Endothelial cell of umbilical vein (primary cell): ENCODE data around the gene SNORC. TPM values are rescaled to one million over a fixed set of nuclear protein-coding genes. Genes with fewer than 3 reads are reported as not detected.

ENCODE experiments used
- BruUV-seq: library from RNA; stranded (reverse); fragments of 400-500 nt; replicated peaks from 2 replicates; lab custom pipeline; 2021; lab: Mats Ljungman, UMichigan
- CTCF ChIA-PET: fragments of 300-600, 350-600 bp; sonication (Branson Sonifier 250); formaldehyde crosslinking; loops from one replicate; lab custom pipeline; 2021; ENCODE audit warnings: antibody characterized with exemption, inconsistent platforms; lab: Charles Lee
- POLR2A ChIA-PET: fragments of 300-600, 350-600 bp; sonication (Branson Sonifier 250); formaldehyde crosslinking; loops from one replicate; lab custom pipeline; 2021; ENCODE audit warnings: antibody characterized with exemption, inconsistent platforms; lab: Charles Lee
- DNase-seq: peaks from one replicate; pipeline ENCODE4 v3.0.0-alpha.2; 2011; ENCODE audit warnings: low read depth, low spot score
- FAIRE-seq: peaks from 2 replicates; lab custom pipeline; 2011; peaks lifted over from hg19 to GRCh38; lab: Jason Lieb, UNC
- H2AFZ ChIP-seq: 2 replicates; pipeline ENCODE4 v1.6.0; 2012; ENCODE audit warnings: low read depth, low read length, control low read depth, inconsistent platforms
- H3K27ac ChIP-seq: 2 replicates; pipeline ENCODE4 v1.5.1; 2011; ENCODE audit warnings: low read depth, mild to moderate bottlenecking, control low read depth, low read length, moderate library complexity; ENCODE audit not compliant: insufficient read depth
- H3K27me3 ChIP-seq, 2 experiments: 2 replicates each; pipeline versions ENCODE4 v1.6.0 to v1.6.1; 2011; ENCODE audit warnings: low read length in 2 of 2, mixed read lengths in 1 of 2; ENCODE audit not compliant: control insufficient read depth in 2 of 2, insufficient read depth in 2 of 2
- H3K36me3 ChIP-seq, 2 experiments: 2 replicates in 1 of 2; 3 replicates in 1 of 2; pipeline ENCODE4 v1.5.1; 2011; ENCODE audit warnings: low read length in 2 of 2, mild to moderate bottlenecking in 1 of 2, moderate library complexity in 1 of 2; ENCODE audit not compliant: control insufficient read depth in 2 of 2, insufficient read depth in 2 of 2; ENCODE audit errors: extremely low read depth in 1 of 2
- H3K4me1 ChIP-seq: 3 replicates; pipeline ENCODE4 v1.5.1; 2011; ENCODE audit warnings: mild to moderate bottlenecking, low read length; ENCODE audit not compliant: control insufficient read depth, insufficient read depth; ENCODE audit errors: extremely low read depth
- H3K4me2 ChIP-seq: 2 replicates; pipeline ENCODE4 v1.6.1; 2011; ENCODE audit warnings: low read length, control low read depth, mixed read lengths; ENCODE audit not compliant: insufficient read depth
- H3K4me3 ChIP-seq, 3 experiments: fragments of 200-600 bp in 1 of 3; sonication (generic), shearing (Covaris generic) in 1 of 3; replicated peaks in 1 of 3; 2 replicates each; pipeline ENCODE4 v1.5.1; 2011 to 2016; ENCODE audit warnings: control low read depth in 3 of 3, low read length in 3 of 3, mild to moderate bottlenecking in 2 of 3, inconsistent platforms in 1 of 3, low read depth in 1 of 3, moderate library complexity in 1 of 3; ENCODE audit not compliant: insufficient read depth in 1 of 3
- H3K79me2 ChIP-seq: 2 replicates; pipeline ENCODE4 v1.6.0; 2012; ENCODE audit warnings: low read length, inconsistent platforms; ENCODE audit not compliant: control insufficient read depth, insufficient read depth
- H3K9ac ChIP-seq: replicated peaks from 2 replicates; pipeline ENCODE3; 2011; ENCODE audit warnings: low read length, control low read depth; ENCODE audit not compliant: insufficient read depth; ENCODE audit errors: extremely low read depth
- H3K9me1 ChIP-seq: replicated peaks from 3 replicates; pipeline ENCODE4 v1.6.0; 2011; ENCODE audit warnings: mild to moderate bottlenecking, low read length; ENCODE audit not compliant: control insufficient read depth, insufficient read depth; ENCODE audit errors: extremely low read depth
- H3K9me3 ChIP-seq: replicated peaks from 2 replicates; pipeline ENCODE4 v1.5.1; 2012; ENCODE audit warnings: low read length, inconsistent platforms; ENCODE audit not compliant: control insufficient read depth, insufficient read depth
- H4K20me1 ChIP-seq: replicated peaks from 2 replicates; pipeline ENCODE3; 2011; ENCODE audit warnings: mild to moderate bottlenecking, low read length; ENCODE audit not compliant: control insufficient read depth, insufficient read depth; ENCODE audit errors: extremely low read depth
- CTCF ChIP-seq, 2 donors: IDR thresholded peaks; 1 replicate in 1 of 2; 2 replicates in 1 of 2; pipeline ENCODE4 v1.5.1; 2011; ENCODE audit warnings: low read length in 2 of 2, mild to moderate bottlenecking in 2 of 2, moderate library complexity in 2 of 2, control low read depth in 1 of 2, inconsistent platforms in 1 of 2, low read depth in 1 of 2; ENCODE audit not compliant: insufficient read depth in 1 of 2; ENCODE audit errors: extremely low read depth in 1 of 2
- EZH2 ChIP-seq: IDR thresholded peaks from 2 replicates; pipeline ENCODE4 v1.6.1; 2012; ENCODE audit warnings: borderline replicate concordance, low read depth, mild to moderate bottlenecking, moderate library complexity, low read length, inconsistent platforms; ENCODE audit not compliant: severe bottlenecking
- FOS ChIP-seq: IDR thresholded peaks from 2 replicates; pipeline ENCODE4 v1.6.1; 2011; ENCODE audit warnings: mild to moderate bottlenecking, low read length, moderate library complexity, borderline replicate concordance; ENCODE audit not compliant: insufficient read depth
- GATA2 ChIP-seq: IDR thresholded peaks from 2 replicates; pipeline ENCODE4 v1.7.0; 2011; ENCODE audit warnings: low read depth, mild to moderate bottlenecking, moderate library complexity, mixed read lengths, low read length; ENCODE audit not compliant: insufficient read length, insufficient read depth
- JUN ChIP-seq: IDR thresholded peaks from 2 replicates; pipeline ENCODE4 v1.6.1; 2011; ENCODE audit warnings: borderline replicate concordance, low read depth; ENCODE audit not compliant: insufficient read length, insufficient read depth
- MAX ChIP-seq: IDR thresholded peaks from 2 replicates; pipeline ENCODE4 v1.6.1; 2011; ENCODE audit not compliant: insufficient read depth, insufficient read length
- MYC ChIP-seq: IDR thresholded peaks from one replicate; pipeline ENCODE4 v1.6.1; 2011; ENCODE audit warnings: mild to moderate bottlenecking, low read depth, low read length
- POLR2A ChIP-seq: IDR thresholded peaks from 2 replicates; pipeline ENCODE4 v1.6.1; 2012; ENCODE audit warnings: low read depth, mild to moderate bottlenecking, control low read depth, low read length
- POLR2AphosphoS5 ChIP-seq: IDR thresholded peaks from 2 replicates; pipeline ENCODE4 v1.6.1; 2012; ENCODE audit warnings: low read depth, mild to moderate bottlenecking, control low read depth, low read length, moderate library complexity; ENCODE audit not compliant: insufficient read depth
- dilution Hi-C: fragments of 300-500 bp; cut with MboI; formaldehyde crosslinking; loops from one replicate; pipeline ENCODE4 v1.15.0; 2019; ENCODE audit warnings: low sequenced_read_pairs; ENCODE audit not compliant: extremely low pct_ligation_motif_present
- intact Hi-C: fragments of 100-400 bp; cut with micrococcal nuclease; formaldehyde crosslinking; loops from one replicate; pipeline ENCODE4 v1.10.0; 2022
- polyA plus RNA-seq, 4 experiments: library from polyadenylated mRNA; depleted of rRNA in 3 of 4; stranded (reverse) in 3 of 4; unstranded in 1 of 4; fragments of >200 nt; gene quantifications; 2 replicates each; pipeline versions ENCODE4 v1.2.1 to v1.2.3, GENCODE V29; 2011 to 2012; ENCODE audit warnings: missing spikeins in 1 of 4
- total RNA-seq: library from RNA; stranded (reverse); gene quantifications from 2 replicates; pipeline ENCODE4 v1.2.3, GENCODE V29; 2021

The SNORC gene
- total and polyA plus RNA-seq, 2 donors (not counting 3 experiments of a cell fraction or from before 2014, with no cell fraction given): 1.4 to 4.0 TPM

DNA sequence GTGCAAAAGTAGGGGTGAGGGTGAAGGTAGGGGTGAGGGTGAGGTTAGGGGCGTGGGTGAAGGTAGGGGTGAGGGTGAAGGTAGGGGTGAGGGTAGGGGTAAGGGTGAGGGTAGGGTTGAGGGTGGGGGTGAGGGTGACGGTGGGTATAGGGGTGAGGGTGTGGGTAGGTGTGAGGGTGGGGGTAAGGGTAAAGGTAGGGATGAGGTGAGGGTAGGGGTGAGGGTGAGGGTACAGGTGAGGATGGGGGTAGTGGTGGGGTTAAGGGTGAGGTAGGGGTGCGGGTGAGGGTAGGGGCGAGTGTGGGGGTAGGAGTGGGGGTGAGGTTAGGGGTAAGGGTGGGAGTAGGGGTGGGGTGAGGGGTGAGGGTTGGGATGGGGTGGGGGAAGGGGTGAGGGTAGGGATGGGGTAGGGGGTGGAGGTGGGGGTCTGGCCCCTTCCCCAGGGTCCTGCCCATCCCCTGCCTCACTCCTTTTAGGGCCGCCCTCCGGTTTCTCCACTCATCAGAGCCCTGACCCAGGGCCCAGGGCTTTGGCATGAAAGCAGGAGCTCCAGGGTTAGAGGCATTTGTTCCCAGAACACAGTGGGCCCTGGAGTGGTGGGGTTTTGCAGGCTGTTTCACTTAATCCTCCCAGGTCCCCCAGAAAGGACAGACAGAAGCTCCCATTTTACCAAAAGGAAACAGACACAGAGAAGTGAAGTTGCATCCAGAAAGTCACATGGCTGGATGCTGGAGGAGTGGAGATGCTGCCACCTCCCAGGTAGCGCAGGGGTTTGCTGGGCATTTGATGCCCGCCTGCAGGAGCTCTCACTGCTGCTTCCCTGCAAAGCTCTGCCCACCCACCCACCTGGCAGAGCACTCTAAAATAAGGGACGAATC, 26.9 kb downstream of the SNORC start:
- H3K9me1 ChIP-seq: no peaks in the 10 kb centered on the region
- no peaks in the 10 kb centered on the region for H3K27me3 ChIP-seq
- no TSS peak for BruUV-seq
- dilution Hi-C loops: no loop called here
- H2AFZ ChIP-seq: no peak overlapping the region
- intact Hi-C loops: no loop called here
- no peak overlapping the region for H3K4me3 ChIP-seq
- no peak overlapping the region for H3K27ac ChIP-seq
- ChIA-PET CTCF (interaction anchor here (0.7 kb wide), 1 partner anchor 44 kb away, joined by 3 read pairs; no protein-coding TSS in a partner anchor), POLR2A (no interaction called here)
- no peak for TF ChIP-seq GATA2
- no peak for TF ChIP-seq CTCF (IDR thresholded peaks at IDR 0.05; ENCODE audit: extremely low read depth in 1 of 2, insufficient read depth in 1 of 2, low read depth in 1 of 2, low read length in 2 of 2)
- no peak for TF ChIP-seq EZH2
- TF ChIP-seq JUN: no peak
- no peak for TF ChIP-seq FOS
- TF ChIP-seq MAX: no peak
- TF ChIP-seq MYC: no peak
- TF ChIP-seq POLR2AphosphoS5: no peak
- no peak for TF ChIP-seq POLR2A
- no peak overlapping the region for H3K4me2 ChIP-seq
- no peak overlapping the region for H3K9ac ChIP-seq
- DNase-seq (no peak), FAIRE-seq (no peak)
- H3K36me3 ChIP-seq: no peaks in the 10 kb centered on the region
- no peaks in the 10 kb centered on the region for H3K9me3 ChIP-seq
- H4K20me1 ChIP-seq: no peaks in the 10 kb centered on the region
- H3K4me1 ChIP-seq: peaks cover 10% of the 10 kb centered on the region
- no peaks in the 10 kb centered on the region for H3K79me2 ChIP-seq
